ENCODE measurements around the gene CPNE1.

The CPNE1 gene

DNA sequence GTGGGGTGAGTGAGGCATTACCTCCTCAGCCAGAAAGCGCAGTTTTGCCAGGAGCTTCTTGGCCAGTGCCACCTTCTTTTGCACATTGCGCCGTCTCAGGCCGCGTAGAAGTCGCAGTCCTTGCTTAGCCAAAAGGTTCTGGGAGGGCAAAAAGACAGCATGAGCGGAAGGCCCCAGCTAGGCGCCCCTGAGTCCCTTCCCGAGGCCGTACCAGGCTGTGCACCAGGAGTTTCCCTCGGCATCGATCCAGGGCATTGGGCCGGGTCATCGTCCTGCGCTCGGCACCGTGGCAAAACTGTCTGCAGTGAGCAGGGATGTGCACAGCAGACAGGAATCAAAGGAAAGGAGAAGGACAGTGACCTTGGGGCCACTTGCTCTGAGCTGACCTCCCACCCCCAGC lies 69.2 kb downstream of the CPNE1 start:
- H2BK5ac ChIP-seq (ENCODE audit: low read depth, low read length, poor library complexity), result no peak overlapping the region
- H3K36me3 ChIP-seq (ENCODE audit: control insufficient read depth in 1 of 2, insufficient read depth in 2 of 2, low read length in 2 of 2), result no peaks in the 10 kb centered on the region
- no peak overlapping the region for H3K23ac ChIP-seq (ENCODE audit: low read length)
- H3K4ac ChIP-seq (ENCODE audit: low read depth, low read length), result no peak overlapping the region
- H2BK12ac ChIP-seq (ENCODE audit: low read length), result no peak overlapping the region
- H4K8ac ChIP-seq (ENCODE audit: low read depth, low read length), result no peak overlapping the region
- H2AK5ac ChIP-seq (ENCODE audit: low read length), result no peak overlapping the region
- H3K27me3 ChIP-seq (ENCODE audit: insufficient read depth, low read length), result peaks cover 5% of the 10 kb centered on the region
- no peak overlapping the region for H4K91ac ChIP-seq (ENCODE audit: low read depth, low read length)
- H3K79me1 ChIP-seq (ENCODE audit: low read length), result no peaks in the 10 kb centered on the region
- WGBS (ENCODE audit: extremely low coverage, insufficient coverage, insufficient read length), result no CpG with 5 or more reads among the region's 17 CpGs
- DNase-seq, result no peak
- no peaks in the 10 kb centered on the region for H3K9me3 ChIP-seq (ENCODE audit: insufficient read depth, low read depth, low read length)
- no peak overlapping the region for H3K14ac ChIP-seq (ENCODE audit: low read length)
- H3K18ac ChIP-seq (ENCODE audit: low read length), result no peak overlapping the region
- no peak overlapping the region for H3K27ac ChIP-seq (ENCODE audit: low read depth, low read length)
- H3K4me1 ChIP-seq (ENCODE audit: control insufficient read depth in 1 of 2, insufficient read depth in 2 of 2, low read length in 2 of 2), result no peaks in the 10 kb centered on the region
- no peak overlapping the region for H2BK120ac ChIP-seq (ENCODE audit: insufficient read depth, low read length, poor library complexity)
- no peak overlapping the region for H2AFZ ChIP-seq (ENCODE audit: insufficient read depth, low read length, poor library complexity)
- H3K4me2 ChIP-seq (ENCODE audit: low read length), result no peak overlapping the region
- no peak overlapping the region for H4K12ac ChIP-seq (ENCODE audit: low read depth, low read length)
- H3K4me3 ChIP-seq (ENCODE audit: low read depth, low read length), result no peak overlapping the region
- H3K79me2 ChIP-seq (ENCODE audit: control insufficient read depth, insufficient read depth, low read length, poor library complexity), result no peaks in the 10 kb centered on the region
- H3K9ac ChIP-seq (ENCODE audit: low read length), result no peak overlapping the region

DNA sequence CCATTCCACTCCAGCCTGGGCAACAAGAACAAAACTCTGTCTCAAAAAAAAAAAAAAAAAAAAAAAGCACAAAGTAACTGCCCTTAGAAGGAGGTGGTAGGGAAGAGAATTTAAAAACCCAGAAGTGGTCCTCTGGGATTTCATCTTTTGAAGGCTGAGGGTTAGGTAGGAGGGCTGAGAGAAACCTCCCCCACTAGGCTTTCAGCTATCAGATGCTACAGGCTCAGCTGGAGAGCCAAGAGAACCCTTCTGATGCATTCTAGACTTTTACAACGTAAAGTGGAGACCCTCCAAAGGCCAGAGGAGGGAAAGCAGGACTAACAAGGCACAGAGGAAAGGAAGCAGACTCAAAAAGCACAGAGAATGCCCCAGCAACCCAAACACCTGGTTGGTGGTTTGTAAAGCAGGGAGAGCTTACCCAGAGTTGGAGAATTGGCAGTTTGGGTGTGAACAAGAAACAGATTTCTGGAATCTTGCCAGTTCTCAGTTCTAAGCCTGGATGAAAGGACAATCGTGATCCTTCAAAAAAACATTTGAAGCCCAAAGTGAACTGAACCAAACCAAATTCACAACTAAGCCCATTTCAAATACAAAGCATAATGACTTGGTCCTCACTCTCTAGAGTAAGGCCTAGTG lies 72.2 kb downstream of the CPNE1 start:
- H3K4me2 ChIP-seq (ENCODE audit: low read length), result no peak overlapping the region
- H3K9ac ChIP-seq (ENCODE audit: low read length), result no peak overlapping the region
- no peak overlapping the region for H3K14ac ChIP-seq (ENCODE audit: low read length)
- H3K79me2 ChIP-seq (ENCODE audit: control insufficient read depth, insufficient read depth, low read length, poor library complexity), result no peaks in the 10 kb centered on the region
- no peak overlapping the region for H3K4ac ChIP-seq (ENCODE audit: low read depth, low read length)
- H3K36me3 ChIP-seq (ENCODE audit: control insufficient read depth in 1 of 2, insufficient read depth in 2 of 2, low read length in 2 of 2), result no peaks in the 10 kb centered on the region
- H3K23ac ChIP-seq (ENCODE audit: low read length), result no peak overlapping the region
- no peak overlapping the region for H2BK12ac ChIP-seq (ENCODE audit: low read length)
- no peak overlapping the region for H4K12ac ChIP-seq (ENCODE audit: low read depth, low read length)
- no peak overlapping the region for H2AFZ ChIP-seq (ENCODE audit: insufficient read depth, low read length, poor library complexity)
- H3K27ac ChIP-seq (ENCODE audit: low read depth, low read length), result no peak overlapping the region
- H2BK120ac ChIP-seq (ENCODE audit: insufficient read depth, low read length, poor library complexity), result no peak overlapping the region
- no peak overlapping the region for H2BK5ac ChIP-seq (ENCODE audit: low read depth, low read length, poor library complexity)
- no peaks in the 10 kb centered on the region for H3K79me1 ChIP-seq (ENCODE audit: low read length)
- no peaks in the 10 kb centered on the region for H3K4me1 ChIP-seq (ENCODE audit: control insufficient read depth in 1 of 2, insufficient read depth in 2 of 2, low read length in 2 of 2)
- H3K18ac ChIP-seq (ENCODE audit: low read length), result no peak overlapping the region
- no peak overlapping the region for H2AK5ac ChIP-seq (ENCODE audit: low read length)
- H4K8ac ChIP-seq (ENCODE audit: low read depth, low read length), result no peak overlapping the region
- H3K27me3 ChIP-seq (ENCODE audit: insufficient read depth, low read length), result no peaks in the 10 kb centered on the region
- no CpG with 5 or more reads among the region's 2 CpGs for WGBS (ENCODE audit: extremely low coverage, insufficient coverage, insufficient read length)
- H4K91ac ChIP-seq (ENCODE audit: low read depth, low read length), result no peak overlapping the region
- DNase-seq, result no peak
- H3K4me3 ChIP-seq (ENCODE audit: low read depth, low read length), result no peak overlapping the region
- no peaks in the 10 kb centered on the region for H3K9me3 ChIP-seq (ENCODE audit: insufficient read depth, low read depth, low read length)

DNA sequence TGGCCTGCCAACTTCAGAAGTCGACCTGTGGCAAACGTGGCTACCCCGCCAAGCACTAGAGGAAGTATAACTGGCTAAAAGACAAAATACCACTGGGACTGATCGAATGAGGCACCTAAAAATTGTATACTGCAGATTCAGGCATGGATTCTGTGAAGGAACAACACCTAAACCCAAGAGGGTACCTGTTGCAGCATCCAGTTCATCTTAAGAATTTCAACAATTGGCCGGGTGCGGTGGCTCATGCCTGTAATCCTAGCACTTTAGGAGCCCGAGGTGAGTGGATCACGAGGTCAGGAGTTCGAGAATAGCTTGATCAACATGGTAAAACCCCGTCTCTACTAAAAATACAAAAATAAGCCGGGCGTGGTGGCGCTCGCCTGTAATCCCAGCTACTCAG lies 76.3 kb downstream of the CPNE1 start:
- Histone ChIP-seq H2BK5ac (ENCODE audit: low read depth, low read length, poor library complexity) (no peak overlapping the region), H3K4ac (ENCODE audit: low read depth, low read length) (no peak overlapping the region), H3K4me1 (ENCODE audit: control insufficient read depth in 1 of 2, insufficient read depth in 2 of 2, low read length in 2 of 2) (peaks cover 5 to 6% of the 10 kb centered on the region in 2 experiments), H3K9me3 (ENCODE audit: insufficient read depth, low read depth, low read length) (peaks cover 2% of the 10 kb centered on the region), H3K27me3 (ENCODE audit: insufficient read depth, low read length) (no peaks in the 10 kb centered on the region), H3K4me3 (ENCODE audit: low read depth, low read length) (no peak overlapping the region), H2BK120ac (ENCODE audit: insufficient read depth, low read length, poor library complexity) (no peak overlapping the region), H4K8ac (ENCODE audit: low read depth, low read length) (no peak overlapping the region), H3K79me1 (ENCODE audit: low read length) (no peaks in the 10 kb centered on the region), H3K18ac (ENCODE audit: low read length) (no peak overlapping the region), H4K12ac (ENCODE audit: low read depth, low read length) (no peak overlapping the region), H2BK12ac (ENCODE audit: low read length) (no peak overlapping the region), H3K14ac (ENCODE audit: low read length) (no peak overlapping the region), H2AFZ (ENCODE audit: insufficient read depth, low read length, poor library complexity) (no peak overlapping the region), H3K9ac (ENCODE audit: low read length) (no peak overlapping the region), H2AK5ac (ENCODE audit: low read length) (no peak overlapping the region), H3K27ac (ENCODE audit: low read depth, low read length) (no peak overlapping the region), H3K23ac (ENCODE audit: low read length) (no peak overlapping the region), H3K4me2 (ENCODE audit: low read length) (no peak overlapping the region), H3K36me3 (ENCODE audit: control insufficient read depth in 1 of 2, insufficient read depth in 2 of 2, low read length in 2 of 2) (no peaks in the 10 kb centered on the region), H4K91ac (ENCODE audit: low read depth, low read length) (no peak overlapping the region), H3K79me2 (ENCODE audit: control insufficient read depth, insufficient read depth, low read length, poor library complexity) (no peaks in the 10 kb centered on the region)
- DNase-seq, result peak; percentile 23 to 52
- no CpG with 5 or more reads among the region's 14 CpGs for WGBS (ENCODE audit: extremely low coverage, insufficient coverage, insufficient read length)

DNA sequence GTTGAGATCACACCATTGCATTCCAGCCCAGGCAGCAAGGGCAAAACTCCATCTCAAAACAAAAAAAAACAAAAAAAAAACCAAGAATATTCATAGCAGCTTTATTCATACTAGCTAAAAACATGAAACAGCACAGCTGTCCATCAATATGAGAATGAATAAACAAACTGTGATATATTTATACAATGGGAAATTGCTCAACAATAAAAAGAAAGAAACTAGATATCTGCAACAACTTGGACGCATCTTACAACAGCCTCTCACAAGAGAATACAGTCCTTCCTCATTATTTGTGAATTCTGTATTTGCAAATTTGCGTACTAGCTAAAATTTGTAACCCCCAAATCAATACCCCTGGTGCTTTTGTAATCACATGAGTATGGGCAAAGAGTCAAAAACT lies 77.3 kb downstream of the CPNE1 start:
- Histone ChIP-seq H4K12ac (ENCODE audit: low read depth, low read length) (no peak overlapping the region), H3K4me1 (ENCODE audit: control insufficient read depth in 1 of 2, insufficient read depth in 2 of 2, low read length in 2 of 2) (peaks cover 5 to 6% of the 10 kb centered on the region in 2 experiments), H3K79me1 (ENCODE audit: low read length) (no peaks in the 10 kb centered on the region), H2AK5ac (ENCODE audit: low read length) (no peak overlapping the region), H3K79me2 (ENCODE audit: control insufficient read depth, insufficient read depth, low read length, poor library complexity) (no peaks in the 10 kb centered on the region), H4K91ac (ENCODE audit: low read depth, low read length) (no peak overlapping the region), H2BK5ac (ENCODE audit: low read depth, low read length, poor library complexity) (no peak overlapping the region), H4K8ac (ENCODE audit: low read depth, low read length) (no peak overlapping the region), H3K9ac (ENCODE audit: low read length) (no peak overlapping the region), H2BK120ac (ENCODE audit: insufficient read depth, low read length, poor library complexity) (no peak overlapping the region), H3K27me3 (ENCODE audit: insufficient read depth, low read length) (no peaks in the 10 kb centered on the region), H3K23ac (ENCODE audit: low read length) (no peak overlapping the region), H3K36me3 (ENCODE audit: control insufficient read depth in 1 of 2, insufficient read depth in 2 of 2, low read length in 2 of 2) (no peaks in the 10 kb centered on the region), H3K9me3 (ENCODE audit: insufficient read depth, low read depth, low read length) (peaks cover 2% of the 10 kb centered on the region), H3K18ac (ENCODE audit: low read length) (no peak overlapping the region), H3K27ac (ENCODE audit: low read depth, low read length) (no peak overlapping the region), H3K4me3 (ENCODE audit: low read depth, low read length) (no peak overlapping the region), H2BK12ac (ENCODE audit: low read length) (no peak overlapping the region), H2AFZ (ENCODE audit: insufficient read depth, low read length, poor library complexity) (no peak overlapping the region), H3K4ac (ENCODE audit: low read depth, low read length) (no peak overlapping the region), H3K14ac (ENCODE audit: low read length) (no peak overlapping the region), H3K4me2 (ENCODE audit: low read length) (no peak overlapping the region)
- no peak for DNase-seq
- no CpG with 5 or more reads among the region's 2 CpGs for WGBS (ENCODE audit: extremely low coverage, insufficient coverage, insufficient read length)

Measured in trophoblast cell (in vitro differentiated cells and primary cell).